ENCODE results near the gene ERICH6B. TPM values are rescaled to one million over a fixed set of nuclear protein-coding genes. Genes with fewer than 3 reads are reported as not detected.

The ERICH6B gene
- total RNA-seq, 1 donor from 2014 or later, result not detected

DNA sequence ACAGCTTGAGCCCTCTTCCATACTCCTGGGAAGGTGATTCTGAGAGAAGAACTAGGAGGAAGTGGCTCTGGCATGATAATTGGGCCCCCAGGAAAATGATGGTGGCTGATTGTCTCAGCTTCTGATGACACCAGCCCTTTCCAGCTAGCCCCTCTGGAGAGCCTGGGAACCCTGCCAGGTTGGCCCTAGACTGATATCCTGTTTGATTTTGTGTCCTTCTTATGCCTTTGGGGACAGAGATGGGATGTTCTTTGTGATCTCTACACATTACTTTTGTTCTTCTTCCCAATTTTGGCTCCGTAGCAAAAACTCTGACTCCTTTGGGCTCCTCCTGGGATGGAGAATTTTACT lies 39.7 kb downstream of the ERICH6B start:
- no peak for DNase-seq (ENCODE audit: low spot score, unreplicated experiment)
- no peak overlapping the region for H3K27ac Mint-ChIP-seq
- no peaks in the 10 kb centered on the region for H3K9me3 Mint-ChIP-seq (ENCODE audit: low read depth)
- no peaks in the 10 kb centered on the region for H3K4me1 Mint-ChIP-seq (ENCODE audit: low read depth)
- no peaks in the 10 kb centered on the region for H3K36me3 Mint-ChIP-seq (ENCODE audit: insufficient read depth)
- TF ChIP-seq, protein P1, sequence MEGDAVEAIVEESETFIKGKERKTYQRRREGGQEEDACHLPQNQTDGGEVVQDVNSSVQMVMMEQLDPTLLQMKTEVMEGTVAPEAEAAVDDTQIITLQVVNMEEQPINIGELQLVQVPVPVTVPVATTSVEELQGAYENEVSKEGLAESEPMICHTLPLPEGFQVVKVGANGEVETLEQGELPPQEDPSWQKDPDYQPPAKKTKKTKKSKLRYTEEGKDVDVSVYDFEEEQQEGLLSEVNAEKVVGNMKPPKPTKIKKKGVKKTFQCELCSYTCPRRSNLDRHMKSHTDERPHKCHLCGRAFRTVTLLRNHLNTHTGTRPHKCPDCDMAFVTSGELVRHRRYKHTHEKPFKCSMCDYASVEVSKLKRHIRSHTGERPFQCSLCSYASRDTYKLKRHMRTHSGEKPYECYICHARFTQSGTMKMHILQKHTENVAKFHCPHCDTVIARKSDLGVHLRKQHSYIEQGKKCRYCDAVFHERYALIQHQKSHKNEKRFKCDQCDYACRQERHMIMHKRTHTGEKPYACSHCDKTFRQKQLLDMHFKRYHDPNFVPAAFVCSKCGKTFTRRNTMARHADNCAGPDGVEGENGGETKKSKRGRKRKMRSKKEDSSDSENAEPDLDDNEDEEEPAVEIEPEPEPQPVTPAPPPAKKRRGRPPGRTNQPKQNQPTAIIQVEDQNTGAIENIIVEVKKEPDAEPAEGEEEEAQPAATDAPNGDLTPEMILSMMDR (IDR thresholded peaks at IDR 0.05; ENCODE audit: unreplicated experiment), result no peak
- H3K27me3 Mint-ChIP-seq, result peaks cover 2% of the 10 kb centered on the region
- H3K4me3 Mint-ChIP-seq (ENCODE audit: low read depth), result no peak overlapping the region

DNA sequence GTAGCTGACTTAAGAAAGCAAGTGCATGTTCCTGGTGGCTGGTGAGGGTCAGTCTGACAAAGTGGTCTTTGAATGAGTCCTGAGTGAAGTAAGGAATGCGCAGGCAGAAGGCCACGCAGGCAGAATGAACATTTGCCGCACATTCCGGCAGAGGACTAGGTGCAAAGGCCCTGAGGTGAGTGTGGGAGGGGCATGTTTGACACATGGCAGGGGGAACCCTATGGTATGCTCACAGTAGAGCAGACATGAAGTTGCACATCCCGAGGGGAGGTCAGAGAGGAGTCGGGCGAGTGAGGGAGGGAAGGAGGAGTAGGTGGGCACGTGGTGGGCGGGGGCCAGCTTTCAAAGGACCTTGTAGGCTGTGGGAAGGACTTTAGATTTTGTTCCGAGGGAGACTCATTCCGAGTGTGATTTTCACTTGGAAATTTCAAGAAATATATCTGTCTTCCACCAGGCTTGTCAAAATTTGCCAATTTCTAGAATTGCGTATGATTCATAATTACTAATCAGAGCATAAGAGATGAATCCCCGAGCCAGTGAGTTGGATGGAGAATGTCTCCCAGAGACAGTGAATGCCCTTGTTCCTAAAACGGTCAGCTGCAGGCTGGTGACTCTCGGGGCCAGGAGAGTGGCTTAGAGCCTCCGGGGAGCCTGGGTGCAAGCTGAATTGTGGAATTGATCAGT lies 40.3 kb downstream of the ERICH6B start:
- peaks cover 2% of the 10 kb centered on the region for H3K27me3 Mint-ChIP-seq
- H3K4me3 Mint-ChIP-seq (ENCODE audit: low read depth), result no peak overlapping the region
- no peak overlapping the region for H3K27ac Mint-ChIP-seq
- no peak for DNase-seq (ENCODE audit: low spot score, unreplicated experiment)
- H3K4me1 Mint-ChIP-seq (ENCODE audit: low read depth), result no peaks in the 10 kb centered on the region
- no peaks in the 10 kb centered on the region for H3K9me3 Mint-ChIP-seq (ENCODE audit: low read depth)
- TF ChIP-seq, protein P1 (IDR thresholded peaks at IDR 0.05; ENCODE audit: unreplicated experiment), result no peak
- H3K36me3 Mint-ChIP-seq (ENCODE audit: insufficient read depth), result no peaks in the 10 kb centered on the region

DNA sequence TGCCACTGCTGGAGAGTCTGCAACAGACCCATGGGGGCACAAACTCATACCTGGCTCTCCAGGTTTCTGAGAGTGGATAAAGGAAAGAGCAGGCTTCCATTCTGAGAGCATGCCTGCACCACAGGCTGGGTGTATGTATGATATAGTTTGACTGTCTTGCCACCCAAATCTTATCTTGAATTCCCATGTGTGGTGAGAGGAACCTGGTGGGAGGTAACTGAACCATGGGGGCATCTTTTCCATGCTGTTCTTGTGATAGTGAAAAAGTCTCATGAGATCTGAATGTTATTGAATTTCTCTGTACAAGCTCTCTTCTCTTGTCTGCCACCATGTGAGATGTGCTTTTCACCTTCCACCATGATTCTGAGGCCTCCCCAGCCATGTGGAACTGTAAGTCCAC lies 50.2 kb downstream of the ERICH6B start:
- Mint-ChIP-seq H3K36me3 (ENCODE audit: insufficient read depth) (no peaks in the 10 kb centered on the region), H3K27ac (no peak overlapping the region), H3K4me1 (ENCODE audit: low read depth) (no peaks in the 10 kb centered on the region), H3K4me3 (ENCODE audit: low read depth) (no peak overlapping the region), H3K9me3 (ENCODE audit: low read depth) (peaks cover 6% of the 10 kb centered on the region), H3K27me3 (no peaks in the 10 kb centered on the region)
- TF ChIP-seq, protein P1 (IDR thresholded peaks at IDR 0.05; ENCODE audit: unreplicated experiment), result no peak
- no peak for DNase-seq (ENCODE audit: low spot score, unreplicated experiment)

DNA sequence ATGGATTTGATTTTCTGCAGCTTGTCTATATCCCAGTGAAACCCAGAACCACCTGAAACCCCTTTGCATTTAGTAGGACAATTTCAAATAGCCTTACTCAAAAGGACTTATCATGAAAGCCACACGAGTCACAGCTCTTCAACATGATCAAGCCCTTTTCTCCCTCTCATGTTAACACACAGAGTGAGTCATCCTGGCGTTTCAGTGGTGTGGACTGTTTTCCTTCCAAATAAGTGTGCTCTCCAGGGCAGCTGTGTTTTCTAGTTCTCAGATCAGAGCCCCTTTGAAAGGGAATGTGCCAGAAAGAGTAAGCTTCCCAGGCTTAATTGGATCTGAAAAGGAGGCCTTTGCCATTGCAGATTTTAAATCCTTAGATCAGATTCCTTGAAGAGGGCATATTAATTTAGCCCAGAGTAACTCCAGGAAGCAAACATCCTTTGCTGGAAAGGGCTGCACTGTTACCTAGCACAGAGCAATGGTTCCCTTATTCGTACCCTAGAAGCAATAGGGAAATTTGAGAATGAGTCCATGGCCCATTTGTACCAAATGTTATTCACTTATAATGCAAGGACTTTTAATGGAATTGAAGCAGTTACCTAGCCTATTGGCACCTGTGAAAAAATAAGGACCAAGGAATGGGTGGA lies 51.3 kb downstream of the ERICH6B start:
- Mint-ChIP-seq H3K4me3 (ENCODE audit: low read depth) (no peak overlapping the region), H3K9me3 (ENCODE audit: low read depth) (peaks cover 6% of the 10 kb centered on the region), H3K27me3 (no peaks in the 10 kb centered on the region), H3K27ac (no peak overlapping the region), H3K4me1 (ENCODE audit: low read depth) (no peaks in the 10 kb centered on the region), H3K36me3 (ENCODE audit: insufficient read depth) (no peaks in the 10 kb centered on the region)
- DNase-seq (ENCODE audit: low spot score, unreplicated experiment), result no peak
- TF ChIP-seq, protein P1 (IDR thresholded peaks at IDR 0.05; ENCODE audit: unreplicated experiment), result no peak

DNA sequence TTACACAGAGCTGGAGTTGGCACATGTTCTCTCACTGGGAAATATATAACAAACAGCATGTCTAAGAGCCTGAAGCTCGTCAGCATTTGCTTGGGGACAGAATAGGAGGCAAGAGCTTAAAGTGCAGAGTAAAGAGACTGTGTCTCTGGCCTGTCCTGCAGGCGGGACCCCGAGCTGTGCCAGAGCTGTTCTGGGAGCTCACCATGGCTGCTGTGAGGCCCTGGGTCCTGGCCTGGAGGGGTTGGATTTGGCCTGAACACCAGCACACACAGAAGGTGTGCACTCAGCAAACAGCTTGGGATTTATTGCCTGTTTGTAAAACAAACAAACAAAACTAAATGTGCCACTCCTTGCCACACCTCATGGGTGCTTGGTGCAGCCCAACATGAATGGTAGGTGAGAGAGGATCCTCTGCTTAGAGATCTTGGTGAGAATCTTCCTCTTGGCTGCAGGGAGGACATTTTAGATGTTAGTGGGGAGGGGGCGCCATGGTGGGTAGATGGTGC lies 60.9 kb downstream of the ERICH6B start:
- DNase-seq (ENCODE audit: low spot score, unreplicated experiment), result no peak
- no peaks in the 10 kb centered on the region for H3K27me3 Mint-ChIP-seq
- H3K9me3 Mint-ChIP-seq (ENCODE audit: low read depth), result peaks cover 18% of the 10 kb centered on the region
- no peaks in the 10 kb centered on the region for H3K36me3 Mint-ChIP-seq (ENCODE audit: insufficient read depth)
- no peak overlapping the region for H3K27ac Mint-ChIP-seq
- no peak overlapping the region for H3K4me3 Mint-ChIP-seq (ENCODE audit: low read depth)
- H3K4me1 Mint-ChIP-seq (ENCODE audit: low read depth), result no peaks in the 10 kb centered on the region
- TF ChIP-seq, protein P1 (IDR thresholded peaks at IDR 0.05; ENCODE audit: unreplicated experiment), result no peak
